ENCODE data around the gene MAPK4. TPM values are rescaled to one million over a fixed set of nuclear protein-coding genes. Genes with fewer than 3 reads are reported as not detected.
"Not testable (repeated sequence)": the region's sequence is repeated elsewhere in the genome, so short reads cannot be mapped to it uniquely, and the experiment has no call there.

MAPK4 gene
- total RNA-seq, 2 donors from 2014 or later = 1.0 to 1.6 TPM

- Histone ChIP-seq H3K36me3 (replicated peaks in 1 of 2; ENCODE audit: insufficient read depth in 1 of 2, low read depth in 2 of 2) (no peaks in the 10 kb centered on the region), H3K27me3 (no peaks in the 10 kb centered on the region), H3K27ac (no peak overlapping the region), H3K9me3 (no peaks in the 10 kb centered on the region), H3K4me3 (no peak overlapping the region), H3K4me1 (no peaks in the 10 kb centered on the region)
- intact Hi-C loops (cut with DNase I) = no loop called here
- 85% methylated on average over 5 of the region's 5 CpGs for WGBS, 2 donors
- ATAC-seq (no peak), DNase-seq (no peak)
- TF ChIP-seq POLR2A (IDR thresholded peaks at IDR 0.05) = no peak
- TF ChIP-seq CTCF (IDR thresholded peaks at IDR 0.05) = no peak
Observed at GRCh38 chr18:50606609-50607008, 46.7 kb downstream of the MAPK4 start.

GRCh38 chr18:50607378-50607926 lies 47.6 kb downstream of the MAPK4 start:
- Histone ChIP-seq H3K4me3 (no peak overlapping the region), H3K36me3 (replicated peaks in 1 of 2; ENCODE audit: insufficient read depth in 1 of 2, low read depth in 2 of 2) (no peaks in the 10 kb centered on the region), H3K27me3 (no peaks in the 10 kb centered on the region), H3K27ac (no peak overlapping the region), H3K4me1 (no peaks in the 10 kb centered on the region), H3K9me3 (no peaks in the 10 kb centered on the region)
- intact Hi-C loops (cut with DNase I) = no loop called here
- DNase-seq (no peak), ATAC-seq (no peak)
- TF ChIP-seq CTCF (IDR thresholded peaks at IDR 0.05) (no peak), POLR2A (IDR thresholded peaks at IDR 0.05) (no peak)
- WGBS, 2 donors = 78 to 79% methylated on average over 5 of the region's 5 CpGs

GRCh38 chr18:50609171-50609570 lies 49.3 kb downstream of the MAPK4 start:
- WGBS, 2 donors = 82 to 90% methylated on average over 16 to 18 of the region's 26 CpGs

GRCh38 chr18:50610349-50610748 lies 50.5 kb downstream of the MAPK4 start:
- no peak overlapping the region for H3K4me3 ChIP-seq
- H3K27me3 ChIP-seq = no peaks in the 10 kb centered on the region
- 83 to 85% methylated on average over 4 of the region's 4 CpGs for WGBS, 2 donors
- H3K9me3 ChIP-seq = no peaks in the 10 kb centered on the region
- H3K27ac ChIP-seq = no peak overlapping the region
- DNase-seq (no peak), ATAC-seq (no peak)
- TF ChIP-seq POLR2A (IDR thresholded peaks at IDR 0.05) (no peak), CTCF (IDR thresholded peaks at IDR 0.05) (no peak)
- intact Hi-C loops (cut with DNase I) = no loop called here
- H3K4me1 ChIP-seq = peaks cover 5% of the 10 kb centered on the region
- H3K36me3 ChIP-seq (replicated peaks in 1 of 2; ENCODE audit: insufficient read depth in 1 of 2, low read depth in 2 of 2) = no peaks in the 10 kb centered on the region

More at GRCh38 chr18:50609171-50609570, 49.3 kb downstream of the MAPK4 start:
- H3K27me3 ChIP-seq; H3K4me1 ChIP-seq; H3K4me3 ChIP-seq; H3K27ac ChIP-seq; ATAC-seq; intact Hi-C loops (cut with DNase I); DNase-seq; H3K9me3 ChIP-seq; H3K36me3 ChIP-seq (replicated peaks in 1 of 2; ENCODE audit: insufficient read depth in 1 of 2, low read depth in 2 of 2): not testable (repeated sequence)

- intact Hi-C loops (cut with DNase I) = no loop called here
- TF ChIP-seq CTCF (IDR thresholded peaks at IDR 0.05) = no peak
- TF ChIP-seq POLR2A (IDR thresholded peaks at IDR 0.05) = no peak
- no peak overlapping the region for H3K4me3 ChIP-seq
- H3K36me3 ChIP-seq (replicated peaks in 1 of 2; ENCODE audit: insufficient read depth in 1 of 2, low read depth in 2 of 2) = no peaks in the 10 kb centered on the region
- 30% methylated on average over 5 of the region's 5 CpGs for WGBS, 2 donors
- DNase-seq (no peak), ATAC-seq (no peak)
- peaks cover 7% of the 10 kb centered on the region for H3K4me1 ChIP-seq
- no peaks in the 10 kb centered on the region for H3K9me3 ChIP-seq
- no peaks in the 10 kb centered on the region for H3K27me3 ChIP-seq
- H3K27ac ChIP-seq = no peak overlapping the region
Observed at GRCh38 chr18:50611529-50611941, 51.6 kb downstream of the MAPK4 start.

Measured in body of pancreas (tissue), 4 donors.